GM12873 (cell line): ENCODE data around the gene NETO1.

Source experiments
- TF ChIP-seq, protein P1 (sequence below): IDR thresholded peaks from 2 replicates; pipeline ENCODE4 v1.5.1; 2012; ENCODE audit warnings: low read depth, mild to moderate bottlenecking, moderate library complexity, low read length, control low read depth; ENCODE audit not compliant: insufficient read depth; ENCODE audit errors: missing control alignments

Gene NETO1, protein sequence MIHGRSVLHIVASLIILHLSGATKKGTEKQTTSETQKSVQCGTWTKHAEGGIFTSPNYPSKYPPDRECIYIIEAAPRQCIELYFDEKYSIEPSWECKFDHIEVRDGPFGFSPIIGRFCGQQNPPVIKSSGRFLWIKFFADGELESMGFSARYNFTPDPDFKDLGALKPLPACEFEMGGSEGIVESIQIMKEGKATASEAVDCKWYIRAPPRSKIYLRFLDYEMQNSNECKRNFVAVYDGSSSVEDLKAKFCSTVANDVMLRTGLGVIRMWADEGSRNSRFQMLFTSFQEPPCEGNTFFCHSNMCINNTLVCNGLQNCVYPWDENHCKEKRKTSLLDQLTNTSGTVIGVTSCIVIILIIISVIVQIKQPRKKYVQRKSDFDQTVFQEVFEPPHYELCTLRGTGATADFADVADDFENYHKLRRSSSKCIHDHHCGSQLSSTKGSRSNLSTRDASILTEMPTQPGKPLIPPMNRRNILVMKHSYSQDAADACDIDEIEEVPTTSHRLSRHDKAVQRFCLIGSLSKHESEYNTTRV

DNA sequence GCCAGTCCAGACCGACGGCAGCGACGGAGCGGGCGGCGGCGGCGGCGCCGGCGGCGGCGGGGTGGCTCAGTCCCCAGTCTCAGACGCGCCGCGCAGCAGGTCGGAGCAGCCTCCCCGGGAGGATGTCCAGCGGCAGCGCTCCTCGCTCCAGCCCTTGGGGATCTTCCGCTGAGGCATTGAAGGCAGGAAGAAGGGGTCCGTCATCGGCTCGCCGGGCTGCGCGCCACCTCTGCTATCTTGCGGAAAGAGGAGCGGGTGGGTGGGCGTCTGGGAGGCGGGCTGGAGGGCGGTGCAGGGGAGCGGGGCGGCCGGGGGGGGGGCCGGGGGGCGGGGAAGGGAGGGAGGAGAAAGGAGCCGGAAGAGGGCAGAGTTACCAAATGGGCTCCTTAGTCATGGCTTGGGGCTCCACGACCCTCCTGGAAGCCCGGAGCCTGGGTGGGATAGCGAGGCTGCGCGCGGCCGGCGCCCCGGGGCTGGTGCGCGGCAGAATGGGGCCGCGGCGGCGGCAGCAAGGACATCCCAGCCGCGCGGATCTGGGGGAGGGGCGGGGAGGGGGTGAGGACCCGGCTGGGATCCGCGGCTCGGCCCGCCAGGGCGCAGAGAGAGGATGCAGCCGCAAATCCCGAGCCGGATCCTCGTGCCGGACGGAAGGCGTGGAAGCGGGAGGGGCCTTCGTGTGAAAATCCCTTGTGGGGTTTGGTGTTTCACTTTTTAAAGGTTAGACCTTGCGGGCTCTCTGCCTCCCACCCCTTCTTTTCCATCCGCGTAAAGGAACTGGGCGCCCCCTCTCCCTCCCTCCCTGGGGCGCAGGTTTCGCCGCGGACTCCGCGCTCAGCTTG, at the start of gene NETO1:
TSS of gene NETO1 (minus strand) at position 242 of the 839 bp plus-strand sequence. CDS start 696 bp downstream, outside the sequence.
- TF ChIP-seq, protein P1, sequence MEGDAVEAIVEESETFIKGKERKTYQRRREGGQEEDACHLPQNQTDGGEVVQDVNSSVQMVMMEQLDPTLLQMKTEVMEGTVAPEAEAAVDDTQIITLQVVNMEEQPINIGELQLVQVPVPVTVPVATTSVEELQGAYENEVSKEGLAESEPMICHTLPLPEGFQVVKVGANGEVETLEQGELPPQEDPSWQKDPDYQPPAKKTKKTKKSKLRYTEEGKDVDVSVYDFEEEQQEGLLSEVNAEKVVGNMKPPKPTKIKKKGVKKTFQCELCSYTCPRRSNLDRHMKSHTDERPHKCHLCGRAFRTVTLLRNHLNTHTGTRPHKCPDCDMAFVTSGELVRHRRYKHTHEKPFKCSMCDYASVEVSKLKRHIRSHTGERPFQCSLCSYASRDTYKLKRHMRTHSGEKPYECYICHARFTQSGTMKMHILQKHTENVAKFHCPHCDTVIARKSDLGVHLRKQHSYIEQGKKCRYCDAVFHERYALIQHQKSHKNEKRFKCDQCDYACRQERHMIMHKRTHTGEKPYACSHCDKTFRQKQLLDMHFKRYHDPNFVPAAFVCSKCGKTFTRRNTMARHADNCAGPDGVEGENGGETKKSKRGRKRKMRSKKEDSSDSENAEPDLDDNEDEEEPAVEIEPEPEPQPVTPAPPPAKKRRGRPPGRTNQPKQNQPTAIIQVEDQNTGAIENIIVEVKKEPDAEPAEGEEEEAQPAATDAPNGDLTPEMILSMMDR = no peak

DNA sequence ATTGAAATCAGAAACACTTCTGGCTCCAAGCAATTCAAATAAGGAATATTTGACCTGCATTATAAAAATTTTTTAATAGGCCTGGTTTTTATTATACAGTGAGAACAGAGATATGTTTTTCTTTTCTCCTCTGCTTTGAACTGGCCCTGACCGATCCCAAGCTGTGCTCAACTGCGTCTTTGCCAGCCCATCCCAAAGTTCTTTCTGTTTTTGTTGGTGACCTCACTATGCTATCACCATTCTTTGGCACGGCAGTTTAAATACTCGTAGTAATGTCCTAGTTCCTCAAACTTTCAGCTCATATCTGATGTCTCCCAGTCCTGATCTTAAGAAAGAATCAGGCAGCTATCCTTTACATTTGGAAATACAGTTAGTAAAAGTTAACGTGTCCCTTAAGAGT, 42.3 kb upstream of the NETO1 start:
- TF ChIP-seq, protein P1 = no peak

DNA sequence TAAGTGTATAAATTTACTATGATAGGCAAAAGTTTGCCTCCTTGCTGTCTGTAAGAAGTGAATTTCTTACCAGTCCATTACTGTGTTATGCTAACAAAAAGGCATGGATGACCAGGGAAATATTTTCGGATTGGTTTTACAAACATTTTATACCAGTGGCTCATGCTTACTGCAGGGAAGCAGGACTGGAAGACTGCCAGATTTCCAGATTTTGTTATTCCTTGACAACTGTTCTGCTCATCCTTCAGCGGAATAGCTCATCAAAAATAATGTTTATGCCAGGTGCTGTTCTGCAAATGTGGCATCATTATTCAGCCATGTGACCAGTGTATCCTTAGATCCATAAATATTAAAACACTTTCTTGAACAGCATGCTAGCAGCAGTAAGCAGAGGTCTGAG, 40.4 kb upstream of the NETO1 start:
- TF ChIP-seq, protein P1 = no peak

DNA sequence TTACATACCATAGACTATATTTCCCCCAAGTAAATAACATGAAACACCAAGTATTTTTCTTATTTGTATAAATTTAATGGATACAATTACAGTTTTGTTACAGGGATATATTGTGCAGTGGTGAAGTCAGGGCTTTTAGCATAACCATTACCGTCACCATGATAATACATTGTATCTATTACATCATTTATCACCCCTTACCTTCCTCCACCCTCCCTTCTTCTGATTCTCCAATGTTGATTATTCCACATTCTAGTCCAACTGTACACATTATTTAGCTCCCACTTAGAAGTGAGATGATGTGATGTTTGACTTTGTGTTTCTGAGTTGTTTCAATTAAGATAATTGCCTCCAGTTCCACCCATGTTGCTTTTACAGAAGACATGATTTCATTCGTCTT, 35.2 kb upstream of the NETO1 start:
- TF ChIP-seq, protein P1 = no peak

DNA sequence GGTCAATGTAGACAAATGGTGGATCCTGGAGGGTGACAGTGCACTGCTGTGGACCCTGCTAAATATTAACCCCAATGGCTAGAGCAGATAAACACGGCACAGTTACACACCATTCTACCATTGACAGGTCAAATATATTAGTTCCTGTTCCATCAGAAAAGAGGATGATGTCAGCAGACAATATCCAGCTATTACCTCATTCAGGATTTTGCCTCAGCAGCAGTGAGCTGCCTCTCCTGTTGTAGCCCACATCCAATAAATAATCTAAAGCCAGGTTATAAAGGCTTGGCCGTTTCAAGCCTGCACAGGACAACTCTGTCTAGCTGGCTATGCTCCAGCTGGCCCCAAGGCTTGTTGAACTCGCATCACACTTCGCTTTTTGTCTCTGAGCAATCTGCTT, 31.6 kb upstream of the NETO1 start:
- TF ChIP-seq, protein P1 = no peak

DNA sequence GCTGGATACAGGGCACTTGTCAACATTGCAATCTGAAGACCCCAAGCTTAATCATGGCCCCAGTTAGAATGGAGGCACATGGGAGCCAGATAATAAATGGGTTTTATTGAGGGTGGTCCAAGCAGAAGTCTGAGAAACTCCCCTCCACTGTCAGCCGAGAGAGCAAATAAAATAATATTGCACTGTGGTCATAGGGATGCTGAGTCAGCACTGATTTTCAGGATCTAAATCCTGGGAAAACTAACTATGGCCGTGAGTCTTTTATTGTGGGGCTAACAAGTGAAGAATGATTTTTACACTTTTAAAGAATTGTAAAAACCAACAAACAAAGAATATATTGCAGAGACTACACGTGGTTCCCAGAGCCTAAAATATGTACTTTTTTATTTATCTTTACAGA, 31.1 kb upstream of the NETO1 start:
- TF ChIP-seq, protein P1 = no peak

DNA sequence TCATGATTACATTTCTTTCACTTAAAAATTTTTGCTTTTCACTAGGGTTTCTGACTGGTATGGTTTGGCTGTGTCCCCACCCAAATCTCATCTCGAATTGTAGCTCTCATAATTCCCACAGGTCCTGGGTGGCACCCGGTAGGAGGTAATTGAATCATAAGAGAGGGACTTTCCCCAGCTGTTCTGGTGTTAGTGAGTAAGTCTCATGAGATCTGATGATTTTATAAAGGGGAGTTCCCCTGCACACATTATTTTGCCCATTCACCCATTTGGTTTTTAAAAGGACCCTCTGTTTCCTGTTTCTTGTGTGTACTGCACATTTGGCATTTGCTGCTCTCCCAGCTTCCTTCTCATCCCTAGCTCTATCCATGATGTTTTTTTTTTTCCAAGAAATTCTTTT, 27.8 kb upstream of the NETO1 start:
- TF ChIP-seq, protein P1 = no peak
